GM12801 (cell line): ENCODE measurements around the gene EHD3.

Experiments used
- CTCF ChIP-seq: IDR thresholded peaks from one replicate; pipeline ENCODE4 v1.5.1; 2011; ENCODE audit warnings: control low read depth; ENCODE audit not compliant: insufficient read length; ENCODE audit errors: extremely low read depth

Gene EHD3

GRCh38 chr2:31202833-31203232, 31.1 kb upstream of the EHD3 start:
- no peak for TF ChIP-seq CTCF

GRCh38 chr2:31203916-31204315, 30.0 kb upstream of the EHD3 start:
- no peak for TF ChIP-seq CTCF

GRCh38 chr2:31204783-31205182, 29.2 kb upstream of the EHD3 start:
- TF ChIP-seq CTCF: no peak

- TF ChIP-seq CTCF: no peak
Measured at GRCh38 chr2:31205186-31205585, 28.8 kb upstream of the EHD3 start.

GRCh38 chr2:31205613-31206012, 28.3 kb upstream of the EHD3 start:
- TF ChIP-seq CTCF: no peak

- TF ChIP-seq CTCF: no peak
Measured at GRCh38 chr2:31207790-31208189, 26.2 kb upstream of the EHD3 start.

GRCh38 chr2:31208240-31208639, 25.7 kb upstream of the EHD3 start:
- TF ChIP-seq CTCF: no peak
